ENCODE results near the gene CLRN3.

Gene CLRN3

DNA sequence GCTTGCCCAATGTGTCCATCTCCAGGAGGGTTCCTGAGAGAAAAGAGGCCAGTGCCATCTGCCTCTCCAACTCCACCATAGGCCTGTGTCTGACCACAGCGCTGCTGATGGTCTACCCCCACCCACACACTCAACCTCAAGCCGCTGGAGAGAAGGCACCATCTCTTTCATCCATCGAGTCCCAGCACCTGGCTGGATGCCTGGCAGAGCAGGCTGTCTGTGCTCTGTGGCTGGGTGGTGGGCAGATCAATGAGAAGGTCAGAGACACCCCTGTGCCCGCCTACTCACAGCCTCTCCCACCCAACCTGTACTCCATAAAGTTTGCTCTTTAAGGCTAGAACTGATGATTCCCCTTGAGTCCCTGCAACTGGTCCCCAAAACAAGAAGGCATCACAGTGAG is 58.0 kb downstream of the CLRN3 start:
- DNase-seq = no peak

DNA sequence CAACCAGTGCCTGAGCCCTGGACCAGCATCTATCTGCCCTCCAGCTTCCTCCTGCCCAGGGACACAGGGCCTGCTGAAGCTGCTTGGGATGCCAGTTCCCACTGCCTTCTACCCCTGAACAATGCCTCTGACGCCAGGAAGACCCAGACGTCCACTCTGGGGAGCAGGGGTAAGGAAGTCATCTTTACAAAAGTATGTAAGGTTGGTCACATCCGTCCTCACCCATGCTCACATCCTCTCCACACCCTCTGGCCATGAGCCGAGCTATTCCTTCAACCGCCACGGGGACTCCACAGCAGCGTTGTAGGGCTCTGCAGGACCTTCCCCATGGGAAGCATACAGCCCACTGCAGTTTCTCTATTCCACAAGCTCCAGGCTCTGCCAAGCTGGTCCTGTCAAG is 58.5 kb downstream of the CLRN3 start:
- DNase-seq = no peak

DNA sequence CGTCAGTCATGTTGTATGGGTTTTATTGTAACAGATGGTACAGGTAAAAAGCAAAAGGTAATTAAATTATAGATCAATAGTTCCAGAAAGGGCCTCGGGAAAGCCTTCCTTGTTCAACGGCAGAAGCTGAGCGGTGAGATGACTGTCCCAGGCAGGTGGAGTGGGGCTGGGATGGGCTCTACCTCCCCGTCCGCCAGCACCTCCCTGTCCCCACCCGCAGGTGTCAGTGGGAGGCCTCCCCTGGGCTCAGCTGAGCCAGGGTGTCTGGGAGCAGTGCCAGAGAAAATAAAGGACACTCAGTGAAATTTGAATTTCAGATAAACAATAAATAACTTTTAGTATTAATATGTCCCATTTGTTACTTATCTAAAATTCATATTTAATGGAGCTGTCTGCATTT is 58.9 kb downstream of the CLRN3 start:
- DNase-seq = no peak

DNA sequence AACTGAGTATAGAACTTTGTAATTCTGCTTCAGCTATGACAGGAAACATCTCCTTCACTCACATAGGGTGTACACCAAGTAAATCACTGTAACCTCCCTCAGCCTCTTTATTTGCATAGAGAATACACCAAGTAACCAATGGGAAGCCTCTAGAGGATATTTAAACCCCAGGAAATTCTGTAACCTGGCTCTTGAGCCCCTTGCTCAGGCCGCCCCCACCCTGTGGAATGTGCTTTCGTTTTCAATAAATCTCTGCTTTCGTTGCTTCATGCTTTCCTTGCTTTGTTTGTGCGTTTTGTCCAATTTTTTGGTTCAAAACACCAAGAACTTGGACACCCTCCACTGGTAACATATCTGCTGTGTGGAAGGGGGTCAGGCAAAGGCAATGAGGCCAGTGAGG is 60.2 kb downstream of the CLRN3 start:
- DNase-seq = no peak

DNA sequence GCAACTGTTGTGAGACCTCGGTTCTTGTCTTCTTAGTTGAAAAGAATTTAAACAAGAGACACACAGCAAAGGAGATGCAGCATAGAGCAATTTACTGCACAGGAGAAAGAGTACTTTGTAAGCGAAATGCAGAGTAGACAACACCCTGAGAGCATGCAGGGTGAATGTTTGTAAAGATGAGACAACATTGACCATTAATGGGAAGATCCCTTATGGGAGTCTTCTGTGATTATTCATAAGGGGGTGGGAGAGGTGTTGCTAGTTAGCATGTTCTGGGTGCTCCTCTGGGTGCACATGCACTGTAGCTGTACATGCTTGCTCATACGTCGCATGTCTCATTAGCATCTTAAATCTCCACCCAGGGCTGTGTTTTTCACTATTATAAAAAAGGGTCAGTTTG is 62.3 kb downstream of the CLRN3 start:
- no peak for DNase-seq

Data from activated effector memory CD4-positive, alpha-beta T cell treated with anti-CD3 and anti-CD28 coated beads, Interleukin-2, amount 50 U/mL, for 16 hours (primary cell).